Measurements from ENCODE around the gene FDX1. TPM values are rescaled to one million over a fixed set of nuclear protein-coding genes. Genes with fewer than 3 reads are reported as not detected.
"Not testable (repeated sequence)": the region's sequence is repeated elsewhere in the genome, so short reads cannot be mapped to it uniquely, and the experiment has no call there.

The FDX1 gene, protein sequence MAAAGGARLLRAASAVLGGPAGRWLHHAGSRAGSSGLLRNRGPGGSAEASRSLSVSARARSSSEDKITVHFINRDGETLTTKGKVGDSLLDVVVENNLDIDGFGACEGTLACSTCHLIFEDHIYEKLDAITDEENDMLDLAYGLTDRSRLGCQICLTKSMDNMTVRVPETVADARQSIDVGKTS
- 1 to 10 TPM; 7.7 to 8.0 TPM for total RNA-seq

DNA sequence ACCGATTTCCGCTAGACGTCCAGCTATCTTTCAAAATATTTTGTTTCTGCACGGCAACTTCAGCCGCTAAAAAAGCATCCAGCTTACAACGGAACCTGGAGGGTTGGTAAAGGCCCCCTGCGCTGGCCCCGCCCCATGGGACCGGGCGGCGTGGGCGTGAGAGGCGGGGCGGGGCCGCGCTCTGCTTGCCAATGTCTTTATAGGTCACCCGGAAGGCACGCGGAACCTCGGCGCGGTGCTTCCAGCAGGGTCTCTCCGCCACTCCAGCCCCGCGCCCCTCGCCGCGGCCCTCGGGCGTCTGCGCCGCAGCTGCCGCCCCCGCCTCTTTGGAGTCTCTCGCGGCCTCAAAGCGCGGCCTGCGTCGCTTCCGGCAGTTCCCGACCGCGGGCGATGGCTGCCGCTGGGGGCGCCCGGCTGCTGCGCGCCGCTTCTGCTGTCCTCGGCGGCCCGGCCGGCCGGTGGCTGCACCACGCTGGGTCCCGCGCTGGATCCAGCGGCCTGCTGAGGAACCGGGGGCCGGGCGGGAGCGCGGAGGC lies at the start of gene FDX1:
FDX1 (plus strand) TSS at position 218 of the 536 bp plus-strand sequence; CDS start at position 391, 173 bp downstream.
- peak; percentile 89 to 92 for ATAC-seq (replicated peaks in 1 of 2)
- H3K4me3 Mint-ChIP-seq = peak within 1 kb of the TSS; percentile 99 to 100

DNA sequence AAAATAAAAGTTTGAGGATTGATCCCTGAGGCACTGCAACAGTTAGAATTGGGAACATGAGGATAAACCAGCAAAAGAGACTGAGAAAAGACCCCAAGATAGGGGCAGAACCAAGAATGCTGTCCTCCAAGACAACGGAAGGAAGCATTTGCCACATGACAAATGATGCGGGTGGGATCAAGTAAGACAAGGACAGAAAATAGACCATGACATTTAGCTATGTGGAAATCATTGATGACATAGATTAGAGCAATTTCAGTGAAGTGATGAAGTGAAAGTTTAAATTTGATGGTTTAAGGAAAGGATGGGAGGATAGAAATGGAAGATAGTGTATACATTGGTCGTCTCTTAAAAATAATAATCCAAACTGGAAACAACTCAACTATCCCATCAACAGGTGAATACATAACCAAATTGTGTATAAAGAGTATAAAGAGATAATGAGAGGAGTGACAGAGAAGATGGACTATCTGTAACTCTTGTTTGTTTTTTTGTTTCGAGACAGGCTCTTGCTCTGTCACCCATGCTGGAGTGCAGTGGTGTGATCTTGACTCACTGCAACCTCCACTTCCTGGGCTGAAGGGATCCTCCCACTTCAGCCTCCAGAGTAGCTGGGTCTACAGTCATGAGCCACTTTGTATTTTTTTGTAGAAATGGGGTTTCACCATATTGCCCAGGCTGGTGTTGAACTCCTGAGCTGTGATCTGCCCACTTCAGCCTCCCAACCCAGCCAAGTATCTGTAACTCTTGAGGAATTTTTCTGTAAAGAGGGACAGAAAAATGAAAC lies 48.7 kb upstream of the FDX1 start:
- ATAC-seq (replicated peaks in 1 of 2) (peak; percentile 44 to 45), DNase-seq (no peak)
- Mint-ChIP-seq H3K4me3 (no peak overlapping the region), H3K9me3 (peaks cover 2 to 3% of the 10 kb centered on the region in 2 donors), H3K27ac (no peak overlapping the region), H3K36me3 (ENCODE audit: insufficient read depth in 2 of 2) (no peaks in the 10 kb centered on the region), H3K4me1 (ENCODE audit: low read depth) (peaks cover 7% of the 10 kb centered on the region), H3K27me3 (ENCODE audit: low read depth) (peaks cover 8% of the 10 kb centered on the region)

More for the DNA sequence above, at the start of gene FDX1:
- H3K27ac Mint-ChIP-seq = peak within 1 kb of the TSS; percentile 99
- no peaks in the 10 kb centered on the region for H3K9me3 Mint-ChIP-seq
- peak; percentile 88 to 92 for DNase-seq
- no peaks in the 10 kb centered on the region for H3K27me3 Mint-ChIP-seq (ENCODE audit: low read depth)
- peaks cover 3 to 5% of the 10 kb centered on the region in 2 donors for H3K36me3 Mint-ChIP-seq (ENCODE audit: insufficient read depth in 2 of 2)
- peaks cover 48% of the 10 kb centered on the region for H3K4me1 Mint-ChIP-seq (ENCODE audit: low read depth)

DNA sequence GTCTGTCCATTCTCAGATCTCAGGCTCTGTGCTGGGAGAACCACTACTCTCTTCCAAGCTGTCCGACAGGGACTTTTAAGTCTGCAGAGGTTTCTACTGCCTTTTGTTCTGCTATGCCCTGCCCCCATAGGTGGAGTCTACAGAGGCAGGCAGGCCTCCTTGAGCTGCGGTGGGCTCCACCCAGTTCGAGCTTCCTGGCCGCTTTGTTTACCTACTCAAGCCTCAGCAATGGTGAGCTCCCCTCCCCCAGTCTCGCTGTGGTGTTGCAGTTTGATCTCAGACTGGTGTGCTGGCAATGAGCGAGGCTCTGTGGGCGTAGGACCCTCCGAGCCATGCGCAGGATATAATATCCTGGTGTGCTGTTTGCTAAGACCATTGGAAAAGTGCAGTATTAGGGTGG lies 41.5 kb upstream of the FDX1 start:
- H3K9me3 Mint-ChIP-seq; H3K27ac Mint-ChIP-seq; ATAC-seq (replicated peaks in 1 of 2); H3K27me3 Mint-ChIP-seq (ENCODE audit: low read depth); H3K4me3 Mint-ChIP-seq; H3K4me1 Mint-ChIP-seq (ENCODE audit: low read depth); H3K36me3 Mint-ChIP-seq (ENCODE audit: insufficient read depth in 2 of 2); DNase-seq: not testable (repeated sequence)

DNA sequence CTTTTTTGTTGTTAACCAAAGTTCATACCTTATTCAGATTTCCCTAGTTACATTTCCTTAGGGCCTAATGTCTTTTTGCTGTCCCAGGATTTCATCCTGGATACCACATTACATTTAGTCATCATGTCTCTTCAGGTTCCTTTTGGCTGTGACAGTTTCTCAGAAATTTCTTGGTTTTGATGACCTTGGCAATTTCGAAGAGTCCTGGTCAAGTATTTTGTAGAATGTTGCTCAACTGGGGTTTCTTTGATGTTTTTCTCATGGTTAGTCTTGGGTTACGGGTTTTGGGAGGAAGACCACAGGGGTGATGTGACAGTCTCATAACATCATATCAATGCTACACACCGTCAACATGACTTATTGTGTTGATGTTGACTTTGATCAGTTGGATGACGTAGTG lies 39.8 kb upstream of the FDX1 start:
- Mint-ChIP-seq H3K4me3 (no peak overlapping the region), H3K27ac (peak overlapping the region; percentile 32), H3K27me3 (ENCODE audit: low read depth) (no peaks in the 10 kb centered on the region), H3K9me3 (peaks cover 3 to 4% of the 10 kb centered on the region in 2 donors), H3K4me1 (ENCODE audit: low read depth) (no peaks in the 10 kb centered on the region), H3K36me3 (ENCODE audit: insufficient read depth in 2 of 2) (peaks cover 3 to 7% of the 10 kb centered on the region in 2 donors)
- no peak for DNase-seq
- no peak for ATAC-seq (replicated peaks in 1 of 2)

DNA sequence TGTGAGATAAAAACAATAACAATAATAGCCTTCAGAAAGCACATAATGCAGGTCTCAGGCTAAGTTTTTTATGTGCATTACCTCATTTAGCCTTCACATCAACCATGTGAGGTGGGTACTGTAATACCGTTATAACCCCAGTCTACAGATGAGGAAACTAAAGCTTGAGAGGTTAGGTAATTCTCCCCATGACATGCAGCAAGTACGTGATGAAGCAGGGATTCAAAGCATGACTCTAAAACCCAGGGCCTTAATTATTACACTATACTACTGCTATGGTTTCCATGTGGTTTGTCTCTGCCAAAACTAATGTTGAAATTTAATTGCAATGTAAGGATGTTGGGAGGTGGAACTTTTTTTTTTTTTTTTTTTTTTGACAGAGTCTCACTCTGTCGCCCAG lies 37.7 kb upstream of the FDX1 start:
- Mint-ChIP-seq H3K36me3 (ENCODE audit: insufficient read depth in 2 of 2) (peaks cover 6% of the 10 kb centered on the region in 2 donors), H3K27ac (no peak overlapping the region), H3K4me3 (no peak overlapping the region), H3K4me1 (ENCODE audit: low read depth) (no peaks in the 10 kb centered on the region), H3K9me3 (peaks cover 2 to 5% of the 10 kb centered on the region in 2 donors), H3K27me3 (ENCODE audit: low read depth) (peaks cover 8% of the 10 kb centered on the region)
- DNase-seq (no peak), ATAC-seq (replicated peaks in 1 of 2) (no peak)

DNA sequence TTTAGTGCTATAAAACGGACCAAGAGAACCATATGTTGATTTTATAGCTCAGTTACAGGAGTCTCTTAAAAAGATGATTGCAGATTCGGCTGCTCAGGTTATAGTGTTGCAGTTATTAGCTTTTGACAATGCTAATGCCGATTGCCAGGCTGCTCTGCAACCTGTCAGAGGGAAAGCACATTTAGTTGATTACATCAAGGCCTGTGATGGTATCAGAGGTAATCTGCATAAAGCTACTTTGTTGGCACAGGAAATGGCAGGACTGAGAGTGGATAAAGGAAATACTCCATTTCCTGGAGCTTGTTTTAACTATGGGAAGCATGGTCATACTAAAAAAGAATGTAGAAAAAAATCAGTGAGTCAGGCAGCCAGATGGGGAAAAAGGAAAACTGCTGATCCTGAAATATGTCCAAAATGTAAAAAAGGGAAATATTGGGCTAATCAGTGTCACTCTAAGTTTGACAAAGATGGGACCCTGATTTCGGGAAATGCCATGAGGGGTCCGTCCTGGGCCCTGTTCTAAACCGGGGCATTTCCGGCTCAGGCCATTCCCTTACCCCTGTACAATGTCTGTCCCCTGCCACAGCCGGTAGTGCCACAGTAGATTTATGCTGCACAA lies 32.0 kb upstream of the FDX1 start:
- DNase-seq; ATAC-seq (replicated peaks in 1 of 2); H3K27me3 Mint-ChIP-seq (ENCODE audit: low read depth); H3K27ac Mint-ChIP-seq; H3K4me3 Mint-ChIP-seq; H3K36me3 Mint-ChIP-seq (ENCODE audit: insufficient read depth in 2 of 2); H3K4me1 Mint-ChIP-seq (ENCODE audit: low read depth); H3K9me3 Mint-ChIP-seq: not testable (repeated sequence)

DNA sequence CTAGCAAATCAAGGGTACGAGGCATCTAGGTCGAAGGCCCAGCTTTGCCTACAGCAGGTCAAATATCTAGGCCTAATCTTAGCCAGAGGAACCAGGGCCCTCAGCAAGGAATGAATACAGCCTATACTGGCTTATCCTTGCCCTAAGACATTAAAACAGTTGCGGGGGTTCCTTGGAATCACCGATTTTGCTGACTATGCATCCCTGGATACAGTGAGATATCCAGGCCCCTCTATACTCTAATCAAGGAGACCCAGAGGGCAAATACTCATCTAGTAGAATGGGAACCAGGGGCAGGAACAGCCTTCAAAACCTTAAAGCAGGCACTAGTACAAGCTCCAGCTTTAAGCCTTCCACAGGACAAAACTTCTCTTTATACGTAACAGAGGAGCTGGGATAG lies 26.2 kb upstream of the FDX1 start:
- not testable (repeated sequence) for H3K9me3 Mint-ChIP-seq; H3K4me1 Mint-ChIP-seq (ENCODE audit: low read depth); H3K36me3 Mint-ChIP-seq (ENCODE audit: insufficient read depth in 2 of 2); ATAC-seq (replicated peaks in 1 of 2); H3K4me3 Mint-ChIP-seq; H3K27ac Mint-ChIP-seq; DNase-seq; H3K27me3 Mint-ChIP-seq (ENCODE audit: low read depth)

DNA sequence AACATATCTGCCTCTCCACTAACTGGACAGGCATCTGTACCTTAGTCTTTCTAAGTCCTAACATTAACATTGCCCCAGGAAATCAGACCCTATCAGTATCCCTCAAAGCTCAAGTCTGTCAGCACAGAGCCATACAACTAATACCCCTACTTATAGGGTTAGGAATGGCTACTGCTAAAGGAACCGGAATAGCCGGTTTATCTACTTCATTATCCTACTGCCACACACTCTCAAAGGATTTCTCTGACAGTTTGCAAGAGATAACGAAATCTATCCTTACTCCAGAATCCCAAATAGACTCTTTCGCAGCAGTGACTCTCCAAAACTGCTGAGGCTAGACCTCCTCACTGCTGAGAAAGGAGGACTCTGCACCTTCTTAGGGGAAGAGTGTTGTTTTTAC lies 24.1 kb upstream of the FDX1 start:
- not testable (repeated sequence) for H3K36me3 Mint-ChIP-seq (ENCODE audit: insufficient read depth in 2 of 2); DNase-seq; H3K27me3 Mint-ChIP-seq (ENCODE audit: low read depth); H3K4me1 Mint-ChIP-seq (ENCODE audit: low read depth); H3K9me3 Mint-ChIP-seq; H3K4me3 Mint-ChIP-seq; ATAC-seq (replicated peaks in 1 of 2); H3K27ac Mint-ChIP-seq

DNA sequence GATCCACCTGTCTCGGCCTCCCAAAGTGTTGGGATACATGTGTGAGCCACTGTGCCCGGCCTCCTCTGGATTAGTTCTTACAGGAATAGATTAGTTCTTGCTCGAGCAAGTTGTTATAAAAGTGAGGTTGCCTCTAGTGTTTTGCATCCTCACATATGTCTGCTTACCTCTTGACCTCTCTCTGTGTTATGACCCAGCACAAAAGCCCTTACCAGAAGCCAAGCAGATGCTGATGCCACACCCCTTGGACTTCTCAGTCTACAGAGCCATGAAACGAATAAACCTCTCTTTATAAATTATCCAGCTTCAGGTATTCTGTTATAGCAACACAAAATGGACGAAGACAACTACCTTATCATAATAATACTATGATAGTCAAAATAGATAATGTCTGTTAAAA lies 22.4 kb upstream of the FDX1 start:
- no peaks in the 10 kb centered on the region for H3K4me1 Mint-ChIP-seq (ENCODE audit: low read depth)
- ATAC-seq (replicated peaks in 1 of 2) (no peak), DNase-seq (no peak)
- H3K36me3 Mint-ChIP-seq (ENCODE audit: insufficient read depth in 2 of 2) = no peaks in the 10 kb centered on the region
- H3K27ac Mint-ChIP-seq = no peak overlapping the region
- H3K4me3 Mint-ChIP-seq = no peak overlapping the region
- H3K9me3 Mint-ChIP-seq = no peaks in the 10 kb centered on the region
- H3K27me3 Mint-ChIP-seq (ENCODE audit: low read depth) = no peaks in the 10 kb centered on the region

DNA sequence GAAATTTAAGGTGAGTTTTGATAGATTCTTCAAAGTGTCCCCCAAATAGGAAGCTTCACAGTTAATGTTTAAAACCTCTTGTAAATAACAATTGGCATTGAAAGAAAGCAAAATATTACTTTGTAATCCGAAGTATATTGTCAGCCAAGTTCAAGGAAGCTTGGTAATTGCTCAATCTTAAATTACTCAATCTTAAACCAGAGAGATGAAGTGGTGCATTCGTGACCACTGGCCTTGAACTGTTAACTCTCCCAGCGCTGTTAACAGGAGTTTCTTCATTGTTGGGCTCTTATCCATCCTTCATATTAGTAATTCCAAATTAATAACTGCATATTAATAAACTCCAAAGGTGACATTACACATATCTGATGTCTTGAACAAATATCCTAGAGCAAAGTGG lies 20.6 kb upstream of the FDX1 start:
- Mint-ChIP-seq H3K9me3 (no peaks in the 10 kb centered on the region), H3K27me3 (ENCODE audit: low read depth) (no peaks in the 10 kb centered on the region), H3K4me1 (ENCODE audit: low read depth) (no peaks in the 10 kb centered on the region), H3K36me3 (ENCODE audit: insufficient read depth in 2 of 2) (no peaks in the 10 kb centered on the region), H3K27ac (no peak overlapping the region), H3K4me3 (no peak overlapping the region)
- DNase-seq (no peak), ATAC-seq (replicated peaks in 1 of 2) (no peak)

DNA sequence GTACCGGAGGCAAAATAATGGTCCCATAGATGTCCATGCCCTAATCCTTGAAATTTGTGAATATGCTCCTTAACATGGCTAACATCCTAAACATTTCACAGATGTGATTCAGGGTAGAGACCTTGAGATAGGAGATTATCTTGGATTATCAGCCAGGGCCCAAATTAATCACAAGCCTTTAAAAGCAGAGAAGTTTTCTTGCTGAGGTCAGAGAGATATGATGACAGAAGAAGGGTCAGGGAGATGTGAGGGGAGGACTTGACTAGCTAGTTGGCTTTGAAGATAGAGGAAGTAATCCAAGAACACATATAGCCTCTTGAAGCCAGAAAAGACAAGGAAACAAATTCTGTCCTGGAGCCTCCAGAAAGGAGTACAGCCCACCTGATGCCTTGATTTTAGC lies 19.1 kb upstream of the FDX1 start:
- no peaks in the 10 kb centered on the region for H3K36me3 Mint-ChIP-seq (ENCODE audit: insufficient read depth in 2 of 2)
- H3K9me3 Mint-ChIP-seq = no peaks in the 10 kb centered on the region
- no peaks in the 10 kb centered on the region for H3K27me3 Mint-ChIP-seq (ENCODE audit: low read depth)
- ATAC-seq (replicated peaks in 1 of 2) (no peak), DNase-seq (no peak)
- H3K4me3 Mint-ChIP-seq = no peak overlapping the region
- H3K27ac Mint-ChIP-seq = no peak overlapping the region
- H3K4me1 Mint-ChIP-seq (ENCODE audit: low read depth) = no peaks in the 10 kb centered on the region

DNA sequence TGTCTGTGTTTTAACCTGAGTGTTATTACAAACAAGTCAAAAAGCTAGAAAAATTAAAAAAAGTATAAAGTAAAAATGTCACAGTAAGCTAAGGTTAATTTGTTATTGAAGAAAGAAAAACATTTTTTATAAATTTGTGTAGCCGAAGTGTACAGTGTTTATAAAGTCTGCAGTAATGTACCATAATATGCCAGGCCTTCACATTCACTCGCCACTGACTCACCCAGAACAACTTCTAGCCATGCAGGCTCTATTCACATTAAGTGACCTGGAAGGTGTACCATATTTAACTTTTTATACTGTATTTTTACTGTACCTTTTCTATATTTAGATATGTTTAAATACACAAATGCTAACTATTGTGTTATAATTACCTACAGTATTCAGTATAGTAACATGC lies 14.7 kb upstream of the FDX1 start:
- no peaks in the 10 kb centered on the region for H3K4me1 Mint-ChIP-seq (ENCODE audit: low read depth)
- H3K9me3 Mint-ChIP-seq = no peaks in the 10 kb centered on the region
- H3K4me3 Mint-ChIP-seq = no peak overlapping the region
- no peak for ATAC-seq (replicated peaks in 1 of 2)
- no peaks in the 10 kb centered on the region for H3K36me3 Mint-ChIP-seq (ENCODE audit: insufficient read depth in 2 of 2)
- DNase-seq = no peak
- H3K27ac Mint-ChIP-seq = no peak overlapping the region
- peaks cover 5% of the 10 kb centered on the region for H3K27me3 Mint-ChIP-seq (ENCODE audit: low read depth)

DNA sequence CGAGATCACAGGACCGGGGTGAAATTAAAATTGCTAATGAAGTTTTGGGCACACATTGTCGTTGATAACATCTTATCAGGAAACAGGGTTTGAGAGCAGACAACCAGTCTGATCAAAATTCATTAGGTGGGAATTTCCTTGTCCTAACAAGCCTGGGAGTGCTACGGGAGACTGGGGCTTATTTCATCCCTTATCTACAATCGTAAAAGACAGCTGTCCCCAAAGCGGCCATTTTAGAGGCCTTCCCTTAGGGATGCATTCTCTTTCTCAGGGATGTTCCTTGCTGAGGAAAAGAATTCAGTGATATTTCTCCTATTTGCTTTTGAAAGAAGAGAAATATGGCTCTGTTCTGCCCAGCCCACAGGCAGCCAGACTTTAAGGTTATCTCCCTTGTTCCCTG lies 8.1 kb upstream of the FDX1 start:
- H3K4me3 Mint-ChIP-seq; H3K36me3 Mint-ChIP-seq (ENCODE audit: insufficient read depth in 2 of 2); DNase-seq; H3K4me1 Mint-ChIP-seq (ENCODE audit: low read depth); H3K9me3 Mint-ChIP-seq; ATAC-seq (replicated peaks in 1 of 2); H3K27me3 Mint-ChIP-seq (ENCODE audit: low read depth); H3K27ac Mint-ChIP-seq: not testable (repeated sequence)
